ENCODE data around the gene IL5RA.

IL5RA gene

GRCh38 chr3:3126477-3127431 lies 16.6 kb upstream of the IL5RA start, which contains the start of gene TRNT1:
Gene TRNT1, plus strand, starts transcription at chr3:3126940. Its CDS starts 2,101 bp downstream, at chr3:3129041.
- DNase-seq (ENCODE audit: low read depth), result peak; percentile 96
- TF ChIP-seq, protein P1, sequence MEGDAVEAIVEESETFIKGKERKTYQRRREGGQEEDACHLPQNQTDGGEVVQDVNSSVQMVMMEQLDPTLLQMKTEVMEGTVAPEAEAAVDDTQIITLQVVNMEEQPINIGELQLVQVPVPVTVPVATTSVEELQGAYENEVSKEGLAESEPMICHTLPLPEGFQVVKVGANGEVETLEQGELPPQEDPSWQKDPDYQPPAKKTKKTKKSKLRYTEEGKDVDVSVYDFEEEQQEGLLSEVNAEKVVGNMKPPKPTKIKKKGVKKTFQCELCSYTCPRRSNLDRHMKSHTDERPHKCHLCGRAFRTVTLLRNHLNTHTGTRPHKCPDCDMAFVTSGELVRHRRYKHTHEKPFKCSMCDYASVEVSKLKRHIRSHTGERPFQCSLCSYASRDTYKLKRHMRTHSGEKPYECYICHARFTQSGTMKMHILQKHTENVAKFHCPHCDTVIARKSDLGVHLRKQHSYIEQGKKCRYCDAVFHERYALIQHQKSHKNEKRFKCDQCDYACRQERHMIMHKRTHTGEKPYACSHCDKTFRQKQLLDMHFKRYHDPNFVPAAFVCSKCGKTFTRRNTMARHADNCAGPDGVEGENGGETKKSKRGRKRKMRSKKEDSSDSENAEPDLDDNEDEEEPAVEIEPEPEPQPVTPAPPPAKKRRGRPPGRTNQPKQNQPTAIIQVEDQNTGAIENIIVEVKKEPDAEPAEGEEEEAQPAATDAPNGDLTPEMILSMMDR (conservative IDR thresholded peaks at IDR 0.05; ENCODE audit: low read depth, low read length), result no peak
- H3K4me3 ChIP-seq (ENCODE audit: low read depth, low read length), result peak within 1 kb of the TSS; percentile 99

DNA sequence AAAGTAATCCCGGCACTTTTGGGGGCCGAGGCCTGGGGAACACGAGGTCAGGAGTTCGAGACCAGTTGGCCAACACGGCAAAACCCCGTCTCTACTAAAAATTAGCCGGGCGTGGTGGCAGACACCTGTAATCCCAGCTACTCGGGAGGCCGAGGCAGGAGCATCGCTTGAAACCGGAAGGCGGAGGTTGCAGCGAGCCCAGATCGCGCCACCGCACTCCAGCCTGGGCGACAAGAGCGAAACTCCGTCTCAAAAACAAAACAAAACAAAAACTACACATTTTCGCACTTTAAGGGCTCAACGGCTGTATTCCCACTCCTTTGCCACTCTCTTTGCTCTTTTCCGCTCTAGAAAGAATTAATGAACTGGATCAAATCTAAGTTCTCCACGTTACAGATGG lies 15.8 kb upstream of the IL5RA start:
- peak overlapping the region; percentile 99 for H3K4me3 ChIP-seq (ENCODE audit: low read depth, low read length)
- DNase-seq (ENCODE audit: low read depth), result no peak
- TF ChIP-seq, protein P1 (conservative IDR thresholded peaks at IDR 0.05; ENCODE audit: low read depth, low read length), result no peak

DNA sequence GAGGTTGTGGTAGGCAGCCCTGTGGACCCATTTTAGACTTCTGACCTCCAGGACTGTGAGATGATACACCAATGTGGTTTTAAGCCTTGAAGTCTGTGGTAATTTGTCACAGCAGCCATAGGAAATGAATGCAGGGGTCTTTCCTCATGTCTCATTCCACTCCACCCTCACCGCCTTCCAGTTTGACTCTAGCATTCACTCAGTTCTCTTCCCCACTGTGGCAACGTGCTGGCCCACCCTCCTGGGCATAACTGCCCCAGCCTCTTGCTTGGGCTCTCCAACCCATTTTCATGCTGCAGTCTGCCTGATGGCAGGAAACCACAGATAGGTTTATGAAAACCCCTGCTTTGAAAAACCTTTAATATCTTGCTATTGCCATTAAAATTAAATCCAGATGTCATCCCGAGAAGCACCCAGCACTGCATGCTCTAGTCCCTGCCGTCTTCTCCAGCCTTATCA lies 9.2 kb upstream of the IL5RA start:
- TF ChIP-seq, protein P1 (conservative IDR thresholded peaks at IDR 0.05; ENCODE audit: low read depth, low read length), result no peak
- no peak for DNase-seq (ENCODE audit: low read depth)
- no peak overlapping the region for H3K4me3 ChIP-seq (ENCODE audit: low read depth, low read length)

- no peak overlapping the region for H3K4me3 ChIP-seq (ENCODE audit: low read depth, low read length)
- DNase-seq (ENCODE audit: low read depth), result no peak
- TF ChIP-seq, protein P1 (conservative IDR thresholded peaks at IDR 0.05; ENCODE audit: low read depth, low read length), result no peak
Observed at GRCh38 chr3:3117651-3118050, 7.5 kb upstream of the IL5RA start.

- TF ChIP-seq, protein P1 (conservative IDR thresholded peaks at IDR 0.05; ENCODE audit: low read depth, low read length), result no peak
- no peak for DNase-seq (ENCODE audit: low read depth)
- no peak overlapping the region for H3K4me3 ChIP-seq (ENCODE audit: low read depth, low read length)
Observed at GRCh38 chr3:3113042-3113709, 3.0 kb upstream of the IL5RA start.

DNA sequence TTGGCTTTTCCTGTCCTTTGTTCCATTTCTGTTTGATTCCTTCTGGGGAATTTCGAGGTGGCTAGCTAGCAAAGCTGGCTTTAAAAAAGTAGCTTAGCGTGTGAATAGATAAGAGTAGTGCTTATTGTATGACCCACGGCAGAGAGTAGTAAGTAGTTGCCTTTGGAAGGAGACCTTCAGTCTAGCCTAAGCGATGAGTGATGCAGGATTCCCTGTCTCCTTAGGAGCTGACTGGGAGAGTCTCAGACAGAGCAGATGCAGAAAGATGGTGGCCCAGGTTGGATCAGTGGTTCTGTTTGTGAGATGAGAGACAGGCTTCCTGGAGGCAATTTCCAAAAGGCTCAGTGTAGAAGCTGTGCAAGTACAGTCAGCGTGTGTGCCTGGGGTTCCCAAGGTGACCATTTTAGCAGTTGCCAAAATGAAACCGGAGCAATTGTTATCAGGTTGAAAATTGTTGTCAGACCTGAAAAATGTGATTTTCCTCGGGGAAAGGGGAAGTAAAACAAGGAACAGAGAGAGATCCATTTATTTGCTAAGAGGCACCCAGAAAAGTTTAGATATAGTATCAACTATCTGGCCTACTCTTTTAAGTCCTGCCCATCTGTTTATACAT lies 681 bp upstream of the IL5RA start:
- no peak for DNase-seq (ENCODE audit: low read depth)
- H3K4me3 ChIP-seq (ENCODE audit: low read depth, low read length), result no peak overlapping the region
- TF ChIP-seq, protein P1 (conservative IDR thresholded peaks at IDR 0.05; ENCODE audit: low read depth, low read length), result no peak

Measured in choroid plexus epithelial cell (primary cell).